Measurements from ENCODE around the gene SIRPB2. TPM values are rescaled to one million over a fixed set of nuclear protein-coding genes. Genes with fewer than 3 reads are reported as not detected.

The SIRPB2 gene
- total RNA-seq, 4 donors from 2014 or later, result 5.9 to 11.1 (median 8.3) TPM

GRCh38 chr20:1448081-1448620, 43.1 kb downstream of the SIRPB2 start:
- WGBS, 2 donors (ENCODE audit: low coverage in 1 of 2), result 70 to 85% methylated on average over 2 to 4 of the region's 4 CpGs
- no peak overlapping the region for H3K27ac ChIP-seq
- H3K36me3 ChIP-seq, result peaks cover 5 to 100% of the 10 kb centered on the region in 2 donors
- ATAC-seq, result no peak
- no peaks in the 10 kb centered on the region for H3K27me3 ChIP-seq
- H3K4me3 ChIP-seq, result no peak overlapping the region
- TF ChIP-seq EP300 (IDR thresholded peaks at IDR 0.05), result no peak
- TF ChIP-seq POLR2A (IDR thresholded peaks at IDR 0.05), result no peak
- TF ChIP-seq POLR2AphosphoS5 (IDR thresholded peaks at IDR 0.05), result no peak
- TF ChIP-seq CTCF (IDR thresholded peaks at IDR 0.05), result no peak
- H3K9me3 ChIP-seq, result peaks cover 0 to 12% (median 0%) of the 10 kb centered on the region in 3 donors
- no peaks in the 10 kb centered on the region for H3K4me1 ChIP-seq

- Histone ChIP-seq H3K4me3 (no peak overlapping the region), H3K27ac (no peak overlapping the region), H3K27me3 (no peaks in the 10 kb centered on the region), H3K4me1 (no peaks in the 10 kb centered on the region), H3K9me3 (peaks cover 0 to 9% (median 0%) of the 10 kb centered on the region in 3 donors), H3K36me3 (peaks cover 5 to 100% of the 10 kb centered on the region in 2 donors)
- 100% methylated on average over 1 of the region's 1 CpG; no CpG with 5 or more reads in 1 of the 2 donors for WGBS, 2 donors (ENCODE audit: low coverage in 1 of 2)
- no peak for ATAC-seq
- TF ChIP-seq POLR2AphosphoS5 (IDR thresholded peaks at IDR 0.05), result no peak
- TF ChIP-seq POLR2A (IDR thresholded peaks at IDR 0.05), result no peak
- no peak for TF ChIP-seq EP300 (IDR thresholded peaks at IDR 0.05)
- no peak for TF ChIP-seq CTCF (IDR thresholded peaks at IDR 0.05)
Observed at GRCh38 chr20:1446536-1446935, 44.7 kb downstream of the SIRPB2 start.

DNA sequence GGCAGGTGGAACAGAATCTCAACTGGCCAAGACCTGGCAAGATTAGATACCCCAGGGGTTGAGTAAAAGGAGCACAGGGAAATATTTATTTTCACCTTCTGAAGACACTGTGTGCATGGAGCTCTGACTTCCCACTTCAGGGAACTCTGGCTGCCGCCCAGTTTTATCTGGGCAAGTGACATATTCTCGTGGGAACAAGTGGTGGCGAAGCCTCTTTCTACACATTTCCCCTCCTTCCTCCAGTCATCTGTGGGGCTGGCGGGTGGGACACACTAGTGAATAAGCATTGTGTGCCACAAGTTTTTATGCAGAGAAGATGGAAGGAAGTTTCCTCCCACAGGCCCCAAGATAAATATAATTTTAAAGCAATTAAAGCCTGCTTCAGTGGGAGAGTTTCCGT, 48.1 kb downstream of the SIRPB2 start:
- no peak for ATAC-seq
- no peaks in the 10 kb centered on the region for H3K9me3 ChIP-seq
- TF ChIP-seq POLR2AphosphoS5 (IDR thresholded peaks at IDR 0.05) (no peak), POLR2A (IDR thresholded peaks at IDR 0.05) (no peak), EP300 (IDR thresholded peaks at IDR 0.05) (no peak), CTCF (IDR thresholded peaks at IDR 0.05) (no peak)
- H3K27me3 ChIP-seq, result no peaks in the 10 kb centered on the region
- WGBS, 2 donors (ENCODE audit: low coverage in 1 of 2), result 0 to 63% methylated on average over 1 to 4 of the region's 5 CpGs
- H3K36me3 ChIP-seq, result peaks cover 0 to 92% of the 10 kb centered on the region in 2 donors
- no peak overlapping the region for H3K27ac ChIP-seq
- H3K4me1 ChIP-seq, result no peaks in the 10 kb centered on the region
- no peak overlapping the region for H3K4me3 ChIP-seq

DNA sequence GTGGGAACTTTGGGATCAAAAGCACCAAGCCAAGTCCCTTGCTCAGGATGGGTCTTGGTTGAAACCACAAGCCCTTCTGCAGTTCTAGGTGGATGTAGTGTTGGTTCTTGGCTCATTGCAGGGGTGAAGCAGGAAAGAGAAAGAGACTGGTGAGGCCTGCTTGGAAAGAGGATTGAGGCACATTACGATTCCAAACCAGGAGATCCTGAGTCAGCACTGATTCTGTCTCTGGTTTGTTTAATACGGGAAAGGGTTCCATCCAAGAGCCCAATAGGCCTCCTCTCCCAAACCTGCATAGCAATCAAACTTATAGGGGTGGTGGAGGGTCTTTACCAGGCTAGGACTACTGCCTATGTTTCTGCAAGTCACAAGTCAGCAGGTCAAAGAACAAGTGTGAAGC, 48.9 kb downstream of the SIRPB2 start:
- no peak for TF ChIP-seq POLR2A (IDR thresholded peaks at IDR 0.05)
- no peak for TF ChIP-seq POLR2AphosphoS5 (IDR thresholded peaks at IDR 0.05)
- no peak for TF ChIP-seq CTCF (IDR thresholded peaks at IDR 0.05)
- TF ChIP-seq EP300 (IDR thresholded peaks at IDR 0.05), result no peak
- no peak for ATAC-seq
- Histone ChIP-seq H3K4me1 (no peaks in the 10 kb centered on the region), H3K9me3 (no peaks in the 10 kb centered on the region), H3K36me3 (peaks cover 0 to 85% of the 10 kb centered on the region in 2 donors), H3K27ac (no peak overlapping the region), H3K27me3 (no peaks in the 10 kb centered on the region), H3K4me3 (no peak overlapping the region)
- WGBS, 2 donors (ENCODE audit: low coverage in 1 of 2), result 64 to 70% methylated on average over 2 of the region's 2 CpGs

DNA sequence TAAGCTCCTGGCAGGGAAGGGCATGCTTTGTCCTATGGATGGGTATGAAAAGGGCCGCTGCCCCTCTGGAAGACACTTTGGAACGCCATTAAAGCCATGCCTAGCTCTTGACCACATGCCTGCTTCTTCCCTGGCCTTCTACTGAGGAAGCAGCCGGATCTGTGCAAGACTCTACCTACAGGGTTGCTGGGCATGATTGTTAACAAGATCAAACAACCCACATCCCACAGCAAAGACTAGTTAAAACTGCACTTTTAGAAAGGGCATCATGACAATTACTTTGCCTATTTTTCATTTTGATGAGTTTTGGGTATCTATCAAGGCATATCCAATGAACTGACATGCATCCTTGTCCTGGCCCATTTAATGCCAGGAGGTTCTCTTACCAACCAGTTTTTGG, 50.1 kb downstream of the SIRPB2 start:
- Histone ChIP-seq H3K9me3 (no peaks in the 10 kb centered on the region), H3K4me3 (no peak overlapping the region), H3K4me1 (no peaks in the 10 kb centered on the region), H3K36me3 (peaks cover 0 to 73% of the 10 kb centered on the region in 2 donors), H3K27me3 (no peaks in the 10 kb centered on the region), H3K27ac (no peak overlapping the region)
- no peak for TF ChIP-seq POLR2A (IDR thresholded peaks at IDR 0.05)
- no peak for TF ChIP-seq CTCF (IDR thresholded peaks at IDR 0.05)
- no peak for TF ChIP-seq POLR2AphosphoS5 (IDR thresholded peaks at IDR 0.05)
- TF ChIP-seq EP300 (IDR thresholded peaks at IDR 0.05), result no peak
- WGBS, 2 donors (ENCODE audit: low coverage in 1 of 2), result 50% methylated on average over 1 of the region's 3 CpGs; no CpG with 5 or more reads in 1 of the 2 donors
- ATAC-seq, result no peak

Data from gastroesophageal sphincter (tissue), 4 donors.